HG02678 (cell line): ENCODE data around the gene SEC16B.

Source experiments
- ATAC-seq: cut with Tn5 transposase; IDR thresholded peaks from one replicate; pipeline ENCODE4 v1.9.1; 2021; ENCODE audit warnings: mild to moderate bottlenecking, moderate library complexity; ENCODE audit not compliant: unreplicated experiment

Gene SEC16B

GRCh38 chr1:177945943-177946650 lies 23.8 kb downstream of the SEC16B start:
- peak; percentile 67 for ATAC-seq

- no peak for ATAC-seq
Measured at GRCh38 chr1:177944016-177944949, 25.6 kb downstream of the SEC16B start.

- no peak for ATAC-seq
Measured at GRCh38 chr1:177941976-177942375, 27.9 kb downstream of the SEC16B start.

DNA sequence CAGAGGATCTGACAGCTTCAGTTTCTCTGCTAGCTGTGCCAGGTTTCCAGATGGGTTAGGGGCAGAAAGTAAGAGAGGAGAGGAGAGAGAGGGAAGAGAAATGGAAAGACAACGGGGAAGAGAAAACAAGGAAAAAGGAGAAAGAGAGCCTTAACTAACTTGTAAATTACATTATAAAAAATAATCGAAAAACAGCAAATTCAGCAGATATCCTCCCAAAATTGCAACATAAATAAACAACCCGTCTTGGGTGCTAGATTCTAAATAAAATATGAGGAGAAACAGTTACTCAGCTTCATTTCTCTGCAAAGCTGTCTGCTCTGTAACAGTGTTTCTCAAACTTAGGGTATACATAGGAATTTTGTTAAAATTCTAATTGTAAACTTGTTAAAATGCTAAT lies 29.2 kb downstream of the SEC16B start:
- ATAC-seq, result no peak

GRCh38 chr1:177937931-177938330 lies 31.9 kb downstream of the SEC16B start:
- no peak for ATAC-seq

GRCh38 chr1:177937174-177937770 lies 32.6 kb downstream of the SEC16B start:
- no peak for ATAC-seq

DNA sequence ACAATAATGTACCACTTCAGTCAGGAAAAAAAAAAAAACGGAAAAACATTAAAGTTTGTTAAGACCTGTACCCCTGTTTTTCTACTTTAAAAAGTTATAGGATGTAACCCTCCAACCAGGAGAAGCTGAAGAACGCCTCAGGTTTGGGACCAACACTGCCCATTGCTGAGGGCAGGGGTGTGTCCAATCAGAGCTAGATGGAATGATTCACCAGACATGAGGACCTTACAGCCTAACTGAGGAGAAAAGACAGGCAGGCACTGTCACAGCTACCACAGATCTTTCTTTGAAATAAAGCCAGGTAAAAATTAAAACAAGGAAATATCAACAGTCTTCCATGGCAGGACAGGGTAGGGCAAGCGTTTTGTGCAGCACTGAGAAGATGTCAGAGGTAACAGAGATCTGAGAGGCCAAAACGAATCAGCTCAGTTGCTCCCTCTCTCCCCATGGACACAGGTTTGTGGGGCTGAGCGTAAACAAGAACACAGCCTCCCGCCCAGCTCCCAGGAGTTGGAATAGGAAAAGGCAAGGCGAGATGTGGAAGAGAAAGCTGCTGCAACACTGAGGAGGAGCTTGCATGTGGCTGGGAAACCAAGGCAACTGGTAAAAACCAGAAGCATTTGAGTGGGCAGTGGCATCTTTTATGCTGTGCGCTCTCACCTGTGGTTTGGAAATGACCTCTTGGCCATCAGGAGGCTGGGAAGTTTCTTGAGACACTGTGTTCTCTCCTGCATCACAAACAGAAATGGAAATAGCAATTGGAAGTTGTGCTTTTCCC lies 34.0 kb downstream of the SEC16B start:
- no peak for ATAC-seq

GRCh38 chr1:177934927-177935326 lies 34.9 kb downstream of the SEC16B start:
- no peak for ATAC-seq

DNA sequence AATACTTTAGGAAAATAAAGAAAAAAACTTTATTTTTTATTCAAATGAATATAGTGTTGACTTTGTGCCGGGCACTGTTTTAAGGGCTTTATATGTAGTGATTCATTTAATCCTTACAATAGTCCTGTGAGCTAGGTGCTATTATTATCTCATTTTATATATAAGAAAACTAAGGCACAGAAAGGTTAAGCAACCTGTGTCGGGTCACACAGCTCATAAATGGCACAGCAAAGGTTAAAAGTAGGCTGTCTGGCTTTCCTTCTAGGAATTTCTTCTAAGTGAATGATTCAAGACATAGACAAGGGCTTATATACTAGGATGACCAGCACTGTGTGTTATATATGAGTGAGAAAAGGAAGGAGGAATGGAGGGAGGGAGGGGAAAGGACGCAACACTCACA lies 35.4 kb downstream of the SEC16B start:
- no peak for ATAC-seq

- no peak for ATAC-seq
Measured at GRCh38 chr1:177933881-177934280, 36.0 kb downstream of the SEC16B start.

GRCh38 chr1:177932123-177932522 lies 37.7 kb downstream of the SEC16B start:
- no peak for ATAC-seq

- ATAC-seq, result no peak
Measured at GRCh38 chr1:177928952-177929351, 40.9 kb downstream of the SEC16B start.

GRCh38 chr1:177928194-177928593 lies 41.7 kb downstream of the SEC16B start:
- ATAC-seq, result no peak

GRCh38 chr1:177927021-177927596 lies 42.7 kb downstream of the SEC16B start:
- no peak for ATAC-seq

DNA sequence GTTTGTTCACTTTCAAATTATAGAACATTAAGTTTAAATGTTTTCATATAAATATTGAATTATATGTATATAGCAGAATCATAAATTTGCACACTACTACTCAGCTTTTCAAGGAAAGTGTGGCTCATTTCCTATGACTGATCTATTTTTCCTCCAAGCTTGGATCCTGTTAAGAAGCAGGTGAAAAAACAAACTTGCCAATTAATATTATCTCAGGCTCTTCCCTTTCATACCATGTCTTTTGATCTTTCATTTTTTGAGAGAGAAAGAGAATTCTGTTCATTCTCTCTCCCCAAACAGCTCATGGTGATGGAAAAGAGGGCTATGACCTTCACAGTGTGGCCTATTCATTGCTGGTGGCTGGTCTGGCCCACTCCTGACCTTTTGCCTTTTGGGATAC lies 43.7 kb downstream of the SEC16B start:
- no peak for ATAC-seq

DNA sequence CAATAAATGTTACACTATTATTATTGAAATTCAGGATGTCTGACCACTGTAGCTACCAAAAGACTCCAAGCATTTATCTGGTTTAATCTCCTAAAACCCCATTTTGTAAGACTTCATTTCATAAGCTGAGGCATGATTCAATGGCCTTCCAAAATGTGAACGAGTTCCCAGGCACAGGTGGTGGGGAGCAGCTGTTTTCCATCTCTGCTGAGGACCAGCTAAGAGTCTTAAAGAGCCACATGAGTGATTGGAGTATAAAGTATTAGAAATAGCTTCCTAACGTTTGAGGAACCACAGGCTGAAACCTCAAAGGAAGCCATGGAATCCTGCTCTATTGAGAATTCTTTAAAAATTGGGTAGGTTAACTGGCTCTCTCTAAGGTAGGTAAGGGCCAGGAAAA lies 44.9 kb downstream of the SEC16B start:
- ATAC-seq, result no peak

- no peak for ATAC-seq
Measured at GRCh38 chr1:177923441-177923840, 46.4 kb downstream of the SEC16B start.

GRCh38 chr1:177922209-177922608 lies 47.6 kb downstream of the SEC16B start:
- ATAC-seq, result no peak

DNA sequence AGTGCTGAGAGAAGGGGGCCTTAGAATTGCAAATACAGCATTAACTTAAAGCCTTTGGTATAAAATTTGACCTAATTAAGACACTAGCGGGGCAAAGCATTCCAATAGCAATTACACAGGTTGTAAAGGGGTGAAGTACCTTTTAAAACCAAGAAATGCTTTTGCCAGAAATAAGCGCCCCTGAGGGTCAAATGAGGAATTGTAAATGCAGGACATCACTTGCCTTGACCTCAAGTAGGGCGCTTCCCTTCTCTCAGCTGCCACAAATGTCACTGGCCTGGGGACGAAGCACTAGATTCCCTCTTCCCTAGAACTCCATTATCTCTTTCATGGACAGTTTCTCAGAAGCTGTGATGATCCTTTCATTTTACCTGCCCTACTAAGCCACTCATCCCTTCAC lies 48.3 kb downstream of the SEC16B start:
- no peak for ATAC-seq

DNA sequence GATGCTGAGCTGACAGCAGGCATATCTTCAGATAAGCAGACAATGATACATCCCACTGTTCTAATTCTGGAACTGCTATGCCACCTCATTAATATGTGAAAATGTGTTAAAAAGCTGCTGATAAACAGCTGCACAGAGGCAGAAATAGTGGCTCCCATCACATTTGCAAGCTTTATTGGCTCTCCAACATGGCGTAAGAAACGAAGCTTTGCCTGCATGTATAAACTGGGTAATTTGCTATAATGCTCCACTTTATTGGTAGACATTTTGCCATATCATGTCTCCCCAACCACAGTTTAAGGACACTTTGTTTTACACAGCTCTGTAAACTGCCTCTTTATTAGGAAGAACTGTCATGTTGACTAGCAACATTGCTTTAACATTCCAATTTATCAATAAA lies 49.8 kb downstream of the SEC16B start:
- no peak for ATAC-seq

GRCh38 chr1:177915641-177916040 lies 54.2 kb downstream of the SEC16B start:
- ATAC-seq, result no peak
